Measurements from ENCODE around the gene FBXO42.
"Not testable (repeated sequence)": the region's sequence is repeated elsewhere in the genome, so short reads cannot be mapped to it uniquely, and the experiment has no call there.

The FBXO42 gene

DNA sequence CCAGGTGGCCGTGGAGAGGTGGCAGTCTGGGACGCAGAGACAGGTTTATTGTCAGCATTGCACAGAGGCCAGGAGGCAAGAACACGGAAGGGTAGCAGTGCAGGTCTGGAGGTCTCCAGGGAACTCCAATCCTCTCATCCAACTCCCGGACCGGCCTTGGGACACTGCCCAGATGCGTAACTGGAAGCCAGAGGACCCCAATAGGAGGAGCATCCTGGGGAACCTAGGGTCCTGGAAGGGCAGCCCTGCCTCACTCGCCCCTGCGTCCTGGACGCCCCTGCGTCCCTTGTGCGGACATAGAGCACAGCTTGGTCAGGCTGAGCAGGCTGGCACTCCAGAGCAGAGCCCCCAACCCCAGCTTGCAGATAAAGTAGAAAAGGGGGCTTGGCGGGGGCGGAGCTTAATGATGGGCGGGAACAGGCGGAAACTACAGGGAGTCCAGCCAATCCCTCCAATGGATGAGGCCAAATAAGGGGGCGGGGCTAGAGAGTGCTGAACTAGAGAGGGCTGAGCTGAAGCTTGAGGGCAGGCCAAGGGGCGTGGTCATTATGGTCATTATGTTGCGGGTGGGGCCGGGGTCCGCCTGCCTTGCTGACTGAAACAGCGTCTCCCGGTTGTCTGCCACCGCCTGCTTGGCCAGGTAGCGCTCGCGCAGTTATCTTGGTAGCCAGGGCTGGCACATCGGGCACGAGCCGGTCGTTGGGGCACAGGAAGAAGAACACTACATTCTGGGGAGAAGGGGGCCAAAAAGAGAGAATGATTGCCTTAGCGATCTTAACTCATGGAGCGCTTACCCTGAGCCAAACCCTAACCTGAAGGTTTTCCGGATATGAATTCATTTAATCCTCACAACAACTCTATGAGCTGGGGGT, 136.2 kb downstream of the FBXO42 start:
- DNase-seq = peak; percentile 83

DNA sequence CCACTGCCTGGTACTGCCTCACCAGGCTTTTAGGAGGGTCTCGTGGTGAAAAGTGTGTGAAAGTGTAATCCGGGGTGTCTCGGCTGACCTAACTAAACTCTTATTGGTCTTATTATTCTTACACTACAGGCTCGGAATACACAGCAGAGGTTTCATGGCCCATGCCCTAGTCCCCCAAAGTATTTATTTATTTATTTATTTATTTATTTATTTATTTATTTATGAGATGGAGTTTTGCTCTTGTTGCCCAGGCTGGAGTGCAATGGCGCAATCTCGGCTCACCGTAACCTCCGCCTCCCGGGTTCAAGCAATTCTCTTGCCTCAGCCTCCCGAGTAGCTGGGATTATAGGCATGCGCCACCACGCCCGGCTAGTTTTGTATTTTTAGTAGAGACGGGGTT, 137.0 kb downstream of the FBXO42 start:
- DNase-seq = not testable (repeated sequence)

DNA sequence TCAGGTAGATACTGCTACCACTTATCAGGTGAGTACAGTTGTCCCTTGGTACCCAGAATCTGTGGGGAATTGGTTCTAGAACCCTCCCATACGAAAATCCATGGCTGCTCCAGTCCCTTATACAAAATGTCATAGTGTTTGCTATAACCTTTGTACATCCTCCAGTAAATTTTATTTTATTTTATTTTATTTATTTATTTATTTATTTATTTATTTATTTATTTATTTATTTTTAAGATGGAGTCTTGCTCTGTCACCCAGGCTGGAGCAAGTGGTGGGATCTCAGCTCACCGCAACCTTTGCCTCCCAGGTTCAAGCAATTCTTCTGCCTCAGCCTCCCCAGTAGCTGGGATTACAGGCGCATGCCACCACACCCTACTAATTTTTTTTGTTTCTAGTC, 138.7 kb downstream of the FBXO42 start:
- not testable (repeated sequence) for DNase-seq

DNA sequence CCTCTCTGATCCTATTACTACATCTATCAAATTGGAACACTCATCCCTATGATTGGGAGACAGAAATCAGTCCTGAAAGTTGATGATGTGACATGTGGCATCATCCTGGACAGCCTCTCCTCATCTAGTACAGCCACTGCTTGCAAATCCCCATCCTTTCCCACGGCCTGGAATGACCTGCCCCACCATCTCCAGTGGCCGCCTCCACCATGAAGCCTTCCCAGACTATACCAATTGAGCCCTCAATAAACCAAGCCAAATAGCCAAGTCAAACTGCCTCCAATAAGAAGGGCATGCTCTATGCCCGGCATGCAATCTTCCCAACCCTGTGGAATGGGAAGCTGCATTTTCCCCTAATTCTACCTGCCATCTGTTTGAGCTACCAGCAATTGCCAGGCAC, 139.3 kb downstream of the FBXO42 start:
- DNase-seq = no peak

DNA sequence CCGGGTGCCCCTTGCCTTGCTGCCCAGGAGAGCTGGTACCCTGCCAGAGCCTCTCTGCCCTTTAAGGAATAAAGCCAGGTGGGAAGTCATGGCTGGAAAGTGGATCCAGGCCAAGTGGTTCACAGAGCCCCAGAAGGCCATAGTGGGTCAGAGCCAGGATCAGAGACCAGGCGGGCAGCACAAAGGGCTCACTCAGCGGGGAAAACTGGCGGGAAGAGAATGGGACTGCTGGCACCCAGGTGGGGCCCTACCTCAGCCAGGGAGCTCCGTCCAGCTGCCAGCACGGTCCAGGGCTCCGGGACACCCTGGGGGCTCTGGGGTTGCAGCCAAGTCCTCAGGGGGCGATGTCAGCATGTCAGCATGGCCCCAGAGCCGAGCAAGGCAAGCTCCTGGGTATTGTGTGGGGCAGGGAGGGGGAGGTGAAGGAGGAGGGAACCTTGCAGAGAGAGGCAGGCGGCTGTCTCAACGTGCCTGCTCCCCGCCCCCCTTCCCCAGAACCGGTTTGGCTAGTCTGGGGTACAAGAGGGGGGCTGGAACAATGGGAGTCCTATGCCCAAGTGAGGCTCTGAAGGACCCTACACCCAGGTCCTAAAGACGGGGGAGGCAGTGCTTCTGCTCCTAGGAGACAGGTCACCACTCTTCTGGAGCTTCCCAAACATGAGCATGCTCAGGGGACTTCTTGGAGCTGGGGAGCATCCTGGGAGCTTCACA, 139.9 kb downstream of the FBXO42 start, which contains the start of gene ARHGEF19:
ARHGEF19 (minus strand) TSS at position 402 of the 711 bp plus-strand sequence. CDS start 3,598 bp downstream, outside the sequence.
- DNase-seq = no peak

DNA sequence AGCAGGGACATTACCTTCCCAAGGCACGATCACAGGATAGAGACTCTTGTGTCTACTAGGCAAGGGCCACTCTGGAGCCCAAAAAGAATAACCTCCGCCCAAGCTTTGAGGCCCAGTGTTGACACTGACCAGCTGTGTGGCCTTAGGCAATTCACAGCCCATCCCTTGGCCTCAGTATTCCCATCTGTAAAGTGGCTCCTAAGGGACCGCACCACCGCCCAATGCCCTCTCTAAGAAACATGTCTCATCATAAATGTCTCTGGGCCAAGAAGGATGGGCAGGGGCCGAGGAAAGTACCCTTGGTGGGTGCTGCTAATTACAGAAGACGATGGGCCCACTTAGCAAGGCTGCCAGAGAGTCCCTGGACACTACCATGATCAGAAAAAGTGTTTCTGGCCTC, 140.5 kb downstream of the FBXO42 start:
- DNase-seq = no peak

DNA sequence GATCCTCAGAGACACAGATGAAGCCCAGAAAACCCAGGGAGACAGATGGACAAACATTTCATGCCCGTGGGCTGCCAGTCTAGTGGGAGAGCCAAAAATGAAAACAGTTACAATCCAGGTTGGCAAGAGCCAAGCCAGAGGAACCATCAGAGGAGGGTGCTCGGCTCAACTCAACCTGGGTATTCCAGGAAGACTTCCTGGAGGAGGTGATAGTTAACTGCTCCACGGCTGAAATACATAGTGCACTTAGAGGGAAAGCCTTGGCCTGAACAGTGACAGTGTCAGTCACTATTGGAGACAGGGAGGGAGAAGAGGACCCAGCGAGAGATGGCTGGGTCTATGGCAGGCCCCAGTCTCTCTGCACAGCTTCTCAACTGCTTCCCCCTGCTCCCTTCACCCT, 141.7 kb downstream of the FBXO42 start:
- DNase-seq = no peak

DNA sequence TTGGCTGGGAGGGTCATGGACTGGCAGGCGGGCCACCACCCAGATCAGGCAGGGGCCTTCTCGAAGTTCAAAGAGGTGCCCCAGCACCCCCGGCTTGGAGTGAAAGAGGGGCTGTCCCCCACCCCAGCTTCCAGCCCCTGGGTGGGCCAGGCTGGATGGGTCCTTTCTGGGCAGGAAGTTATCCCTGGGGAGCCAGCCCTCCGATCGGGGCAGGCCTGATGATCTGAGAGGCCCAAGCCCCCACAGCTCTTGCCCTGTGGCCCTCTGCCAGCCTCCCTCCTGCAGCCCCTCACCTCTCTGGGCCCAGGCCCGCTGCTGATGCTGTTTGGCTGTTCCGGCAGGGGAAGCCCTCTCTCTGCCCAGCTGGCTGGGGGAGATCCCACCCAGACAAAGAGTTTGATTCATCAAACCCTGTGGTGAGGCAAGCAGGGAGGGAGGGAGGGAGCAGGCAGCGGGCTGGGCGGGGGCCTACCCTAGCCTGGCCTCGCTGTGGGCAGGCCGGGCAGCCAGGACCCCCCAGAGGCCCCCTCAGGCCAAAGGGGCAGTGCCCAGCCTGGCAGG, 142.4 kb downstream of the FBXO42 start:
- DNase-seq = no peak

DNA sequence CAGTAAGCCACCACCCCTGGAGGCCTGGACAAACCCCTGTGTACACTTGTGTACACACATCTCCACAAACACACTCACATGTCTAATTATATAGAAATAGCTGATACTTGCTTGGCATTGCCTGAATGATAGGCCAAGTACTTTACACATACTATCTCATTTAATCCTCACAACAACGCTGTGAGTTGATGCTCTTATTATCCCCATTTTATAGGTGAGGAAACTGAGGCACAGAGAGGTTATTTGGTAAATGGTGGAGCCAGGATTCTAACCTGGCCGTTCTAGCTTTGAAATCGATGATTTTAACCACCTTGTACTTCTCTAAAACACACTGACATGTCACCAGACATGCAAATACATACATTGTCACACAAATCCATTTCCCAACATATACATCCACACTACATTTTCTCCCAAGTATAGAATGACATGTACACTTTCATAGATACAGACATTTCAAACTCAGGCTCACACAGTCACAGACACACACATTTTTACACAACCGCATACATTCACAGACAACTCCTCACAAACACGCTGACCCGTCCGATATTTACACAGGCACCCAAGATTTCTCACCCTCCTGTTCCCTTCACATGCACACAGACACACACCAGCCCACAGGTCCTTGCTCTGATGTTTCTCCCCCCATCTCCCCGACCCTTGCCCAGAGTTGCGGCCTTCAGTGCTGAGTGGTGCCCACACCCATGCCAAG, 143.0 kb downstream of the FBXO42 start:
- no peak for DNase-seq

DNA sequence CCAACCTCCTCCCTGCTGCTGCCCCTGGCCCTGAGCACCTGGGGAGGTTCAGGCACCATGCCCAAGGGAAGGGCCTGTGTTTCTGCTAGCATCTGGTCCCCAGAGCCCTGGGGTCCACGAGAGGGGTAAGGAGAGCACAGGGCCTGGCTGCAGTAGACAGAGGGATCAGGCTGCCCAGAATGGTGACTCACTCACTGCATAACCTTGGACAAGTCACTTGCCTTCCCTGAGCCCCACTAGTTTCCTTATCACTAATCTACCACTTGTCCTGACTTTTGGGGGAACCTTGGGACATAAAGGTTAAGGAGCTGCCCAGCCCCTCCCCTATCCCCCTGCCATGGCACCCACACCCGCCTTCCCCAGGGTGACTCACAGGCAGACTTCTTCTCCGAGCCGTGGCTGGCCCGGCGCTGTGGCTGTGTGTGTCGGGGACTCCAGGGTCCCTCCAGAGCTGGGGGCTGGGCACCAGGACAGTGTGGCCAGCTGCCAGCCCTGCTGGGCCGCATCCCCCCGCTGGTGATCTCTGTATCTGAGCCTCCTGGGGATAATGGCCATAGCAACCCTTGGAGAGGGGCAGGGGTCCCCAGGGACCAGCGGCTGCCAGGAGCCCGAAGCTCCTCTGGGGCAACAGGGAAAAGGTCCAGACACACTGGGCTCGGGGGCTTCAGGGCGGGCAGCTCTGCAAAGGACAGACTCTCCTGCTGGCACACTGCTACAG, 143.9 kb downstream of the FBXO42 start:
- DNase-seq = no peak

DNA sequence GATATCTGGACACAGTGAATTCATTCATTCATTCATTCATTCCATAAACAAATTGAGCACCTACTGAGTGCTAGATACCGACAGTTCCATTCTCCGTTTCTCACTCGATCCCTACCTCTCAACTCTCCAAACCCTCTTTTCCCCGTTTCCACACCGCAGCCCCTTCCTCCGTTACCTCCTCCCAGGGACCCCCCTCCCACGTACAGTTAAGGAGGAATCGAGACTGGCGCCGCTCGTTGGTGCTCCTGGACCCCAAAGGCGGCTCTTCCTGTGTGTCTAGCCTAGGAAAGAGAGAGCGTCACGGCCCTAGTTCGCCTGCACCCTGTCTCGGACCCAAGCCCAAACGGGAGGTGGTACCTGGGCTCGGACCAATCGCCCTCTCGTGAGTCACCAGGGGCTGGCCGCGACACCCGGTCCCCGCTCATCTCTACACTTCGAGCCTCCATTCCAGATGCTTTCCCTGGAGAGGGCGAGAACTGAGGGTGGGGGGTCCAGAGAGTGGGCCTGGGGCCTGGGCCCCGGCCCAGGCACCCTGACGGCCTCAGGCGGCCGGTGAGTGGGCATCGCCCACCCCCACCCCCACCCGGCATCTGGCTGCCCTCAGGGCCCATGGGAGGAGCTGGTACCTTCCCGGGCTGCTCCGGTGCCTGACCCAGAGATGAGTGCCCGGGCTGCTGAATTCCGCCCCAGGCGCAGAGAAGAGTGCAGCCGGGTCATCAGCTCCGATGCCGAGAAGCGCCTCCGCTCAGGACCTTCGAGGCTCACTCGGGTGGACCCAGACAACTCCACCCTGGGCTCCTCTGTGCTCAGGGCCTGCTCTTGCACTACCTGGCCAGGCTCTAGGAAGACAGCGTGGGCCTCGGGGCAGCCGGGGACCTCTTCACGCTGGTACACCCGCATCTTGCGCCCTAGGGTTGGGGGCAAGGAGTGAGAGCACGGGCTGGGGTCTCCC, 144.7 kb downstream of the FBXO42 start:
- no peak for DNase-seq

DNA sequence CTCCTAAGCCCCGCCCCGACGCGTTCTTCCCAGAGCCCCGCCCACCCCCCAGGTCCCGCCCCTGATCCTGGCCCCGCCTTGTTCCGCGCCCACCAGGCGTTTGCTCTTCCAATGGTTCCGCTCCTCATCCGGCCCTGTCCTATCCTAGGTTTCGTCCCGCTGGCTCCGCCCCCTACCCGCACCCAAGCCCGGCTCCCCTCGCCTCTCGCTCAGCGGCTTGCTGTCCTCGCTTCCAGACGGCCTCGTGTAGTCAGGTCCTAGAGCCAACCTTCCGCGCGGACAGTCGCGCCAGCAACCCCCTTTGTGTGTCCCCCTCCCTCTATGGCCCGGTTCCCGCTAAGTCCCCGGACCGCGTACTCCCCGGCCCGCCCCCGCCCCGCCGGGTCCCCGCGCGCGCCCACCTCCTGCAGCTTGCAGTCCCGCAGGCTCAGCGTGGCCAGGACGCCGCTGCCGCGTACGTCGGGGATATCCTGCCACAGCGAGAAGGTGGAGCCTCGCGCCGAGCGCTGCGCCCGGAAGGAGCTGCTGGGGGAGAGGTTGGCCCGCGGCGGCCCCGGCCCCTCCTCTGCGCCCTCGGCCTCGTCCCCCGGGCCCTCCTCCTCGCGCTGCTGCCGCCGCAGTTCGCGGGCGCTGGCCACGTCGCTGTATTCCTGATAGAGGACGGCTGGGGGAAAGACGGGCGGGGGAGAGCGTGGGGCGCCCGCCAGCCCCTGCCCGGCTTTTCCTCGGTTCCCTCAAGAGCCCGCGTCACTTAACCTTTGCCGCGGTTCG, 145.5 kb downstream of the FBXO42 start:
- DNase-seq = peak; percentile 91

DNA sequence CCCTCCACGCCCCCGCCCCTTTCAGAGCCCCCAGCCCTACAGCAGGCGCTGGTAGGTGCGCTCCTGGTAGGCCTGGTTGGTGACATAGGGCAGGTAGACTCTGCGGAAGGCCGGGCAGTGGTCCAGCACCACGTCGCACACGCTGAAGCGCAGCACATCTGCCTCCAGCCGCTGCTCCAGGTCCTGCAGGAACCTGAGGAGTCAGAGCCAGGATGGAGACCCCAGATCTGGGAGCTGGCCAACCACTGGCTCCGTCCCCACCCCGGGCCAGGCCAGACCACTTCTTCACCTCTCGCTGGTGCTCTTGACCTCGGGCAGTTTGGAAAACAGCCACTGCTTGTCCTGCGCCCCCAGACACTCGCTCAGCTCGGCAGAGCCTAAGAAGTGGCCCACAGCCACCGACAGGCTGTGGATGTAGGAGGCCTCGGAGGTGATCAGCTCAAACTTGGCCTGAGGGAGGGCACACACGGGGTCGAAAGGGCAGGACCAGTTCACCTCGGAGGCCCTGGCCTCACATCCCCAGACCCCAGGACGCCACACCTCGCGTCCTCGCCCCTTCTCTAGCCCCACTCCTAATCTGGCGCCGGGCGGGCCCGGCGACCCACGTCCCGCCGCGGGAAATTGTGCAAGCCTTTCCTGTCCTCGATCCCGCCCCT, 146.3 kb downstream of the FBXO42 start:
- no peak for DNase-seq

DNA sequence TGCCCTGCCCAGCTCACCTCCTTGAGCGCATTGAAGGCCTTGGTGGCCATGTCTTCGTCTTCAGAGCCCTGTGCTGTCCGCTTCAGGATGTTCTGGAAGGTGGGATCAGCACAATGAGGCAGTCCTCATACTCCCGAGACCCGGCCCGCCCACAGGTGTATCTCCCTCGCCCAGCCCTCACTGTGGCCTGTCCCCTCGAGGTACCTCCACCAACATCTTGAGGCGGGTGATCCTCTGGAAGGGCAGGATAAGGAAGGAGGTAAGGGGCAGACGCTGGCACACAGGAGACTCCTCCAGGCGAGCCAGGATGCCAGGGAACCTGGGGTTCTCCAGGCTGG, 147.0 kb downstream of the FBXO42 start:
- no peak for DNase-seq

DNA sequence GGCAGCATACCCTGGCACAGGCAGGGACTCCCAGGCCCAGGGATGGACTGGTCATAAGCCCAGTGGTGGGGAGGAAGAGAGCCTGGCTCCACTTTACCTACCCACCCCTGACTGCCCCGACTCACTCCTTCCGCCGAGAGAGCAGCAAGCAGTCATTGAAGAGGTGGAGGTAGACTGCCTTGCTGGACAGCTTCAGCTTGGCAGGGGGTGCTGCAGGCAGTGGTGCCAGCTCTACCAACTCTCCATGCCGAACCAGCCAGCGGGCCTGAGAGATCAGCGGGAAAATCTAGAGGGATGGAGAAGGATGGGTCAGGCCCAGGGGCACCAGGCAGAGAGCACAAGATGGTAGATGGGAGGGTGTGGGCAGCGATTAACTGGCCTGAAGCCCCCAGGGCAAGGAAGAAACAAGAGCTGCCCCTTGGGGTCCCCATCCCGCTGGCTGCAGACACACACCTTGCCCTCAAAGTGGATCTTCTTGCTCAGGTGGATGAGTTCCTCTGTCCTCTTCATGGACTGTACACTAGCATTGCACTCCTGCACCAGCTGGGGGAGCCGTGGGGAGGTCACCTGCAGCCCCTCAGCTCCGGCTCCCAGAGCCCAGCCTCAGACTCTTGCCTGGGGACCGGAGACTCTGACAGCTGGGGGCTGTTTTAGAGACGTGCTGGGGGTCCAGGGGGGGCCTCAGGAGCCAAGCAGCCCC, 147.5 kb downstream of the FBXO42 start:
- no peak for DNase-seq

DNA sequence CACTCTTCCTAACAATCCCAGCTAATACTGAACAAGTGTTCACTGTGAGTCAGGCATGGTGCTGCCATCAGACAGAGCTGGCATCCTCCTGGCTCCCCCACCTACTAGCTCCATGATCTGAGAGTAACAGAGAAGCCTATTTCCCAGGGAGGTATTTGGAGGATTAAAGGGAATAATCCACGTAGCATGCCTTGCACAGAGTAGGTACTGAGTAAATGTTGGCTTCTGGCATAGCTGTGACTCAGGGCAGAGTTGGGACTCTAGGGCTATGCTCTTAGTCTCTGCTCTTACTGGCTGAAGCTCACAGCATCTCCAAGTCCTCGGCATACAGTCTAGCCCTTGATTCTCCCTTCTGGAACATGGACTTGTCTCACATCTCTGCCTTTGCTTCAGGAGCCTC, 148.1 kb downstream of the FBXO42 start:
- DNase-seq = no peak

DNA sequence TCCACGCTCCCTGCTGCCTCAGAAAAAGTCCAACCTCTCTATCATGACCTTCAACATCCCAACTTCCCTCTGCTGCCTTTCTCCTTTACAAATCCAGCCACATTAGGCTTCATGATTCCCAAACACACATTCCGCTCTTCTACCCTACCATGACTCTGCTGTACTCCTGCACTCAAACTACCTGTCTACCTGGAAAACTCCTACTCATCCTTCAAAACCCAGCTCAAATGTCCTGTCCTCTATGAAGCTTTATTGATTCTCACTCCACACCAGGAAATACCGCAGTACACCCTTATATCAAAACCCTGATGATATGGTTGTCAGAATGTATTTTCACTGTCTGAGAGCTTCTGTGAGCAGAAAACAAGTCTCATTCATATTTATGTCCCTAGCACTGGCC, 148.7 kb downstream of the FBXO42 start:
- DNase-seq = no peak

DNA sequence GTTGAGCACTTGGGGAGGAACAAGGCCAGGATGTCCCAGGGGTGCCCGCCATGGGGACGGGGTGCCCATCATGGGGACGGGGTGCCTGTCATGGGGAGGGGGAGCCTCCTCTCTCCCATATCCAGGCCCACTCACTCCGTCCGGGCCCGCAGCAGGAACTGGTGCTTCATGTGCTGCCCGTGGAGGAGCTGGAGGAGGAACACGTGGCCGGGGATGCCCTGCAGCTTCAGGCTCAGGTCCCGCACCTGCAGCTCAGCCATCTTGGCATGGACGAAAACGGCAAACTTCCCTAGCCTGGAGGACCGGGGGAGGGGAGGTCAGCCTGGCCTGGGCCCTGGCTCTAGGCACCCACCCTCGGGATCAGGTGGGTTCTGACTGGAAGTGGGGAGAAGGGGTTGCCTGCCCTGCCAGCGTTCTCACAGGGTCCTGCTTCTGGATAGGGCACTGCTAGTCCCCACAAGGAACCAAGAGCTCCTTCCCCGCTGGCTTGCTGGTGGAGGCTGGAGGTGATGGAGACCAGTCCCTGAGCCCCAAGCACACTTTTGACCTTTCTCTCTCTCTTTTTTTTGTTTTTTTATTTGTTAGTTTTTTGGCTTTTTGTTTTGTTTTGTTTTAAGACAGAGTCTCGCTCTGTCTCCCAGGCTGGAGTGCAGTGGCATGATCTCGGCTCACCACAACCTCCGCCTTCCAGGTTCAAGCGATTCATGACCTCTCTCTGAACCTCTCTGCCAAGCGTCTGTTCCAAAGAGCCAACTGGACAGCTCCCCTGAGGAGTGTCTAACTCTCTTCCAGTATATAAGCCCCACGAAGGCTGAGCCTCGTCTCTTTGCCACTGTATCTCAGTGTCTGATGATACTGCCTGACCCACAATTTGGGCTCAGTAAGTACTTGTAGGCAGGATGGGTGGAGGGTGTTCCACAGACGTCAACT, 149.7 kb downstream of the FBXO42 start:
- DNase-seq = no peak
